ENCODE measurements around the gene UROS. TPM values are rescaled to one million over a fixed set of nuclear protein-coding genes. Genes with fewer than 3 reads are reported as not detected.

Gene UROS
- polyA plus RNA-seq, 1 donor from 2014 or later: 103 TPM

DNA sequence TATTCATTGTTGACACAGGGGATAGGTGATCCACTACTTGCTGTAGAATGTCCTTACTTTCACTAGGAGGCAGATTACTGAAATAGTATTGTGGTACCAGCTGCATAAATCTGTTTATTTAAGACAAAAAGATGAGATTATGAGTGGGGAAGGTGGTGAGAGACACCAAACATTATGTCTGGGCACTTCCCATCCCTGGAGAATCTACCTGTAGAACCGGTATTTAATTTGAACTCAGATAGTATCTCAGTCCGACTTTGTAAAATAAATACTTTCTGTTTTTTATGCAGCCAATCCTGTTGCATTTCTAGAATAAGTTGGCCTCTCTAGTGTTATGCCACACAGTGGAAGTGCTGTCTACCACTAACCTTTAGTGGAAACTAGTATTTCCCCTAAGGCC is 13.7 kb upstream of the UROS start:
- H3K9me3 ChIP-seq (ENCODE audit: low read length): no peaks in the 10 kb centered on the region
- H3F3A ChIP-seq (ENCODE audit: insufficient read depth, low read length, poor library complexity, severe bottlenecking): no peaks in the 10 kb centered on the region
- no peak for TF ChIP-seq SMC3 (conservative IDR thresholded peaks at IDR 0.05; ENCODE audit: poor library complexity)
- no peak for TF ChIP-seq POLR2AphosphoS5 (IDR thresholded peaks at IDR 0.05)
- TF ChIP-seq, protein P1, sequence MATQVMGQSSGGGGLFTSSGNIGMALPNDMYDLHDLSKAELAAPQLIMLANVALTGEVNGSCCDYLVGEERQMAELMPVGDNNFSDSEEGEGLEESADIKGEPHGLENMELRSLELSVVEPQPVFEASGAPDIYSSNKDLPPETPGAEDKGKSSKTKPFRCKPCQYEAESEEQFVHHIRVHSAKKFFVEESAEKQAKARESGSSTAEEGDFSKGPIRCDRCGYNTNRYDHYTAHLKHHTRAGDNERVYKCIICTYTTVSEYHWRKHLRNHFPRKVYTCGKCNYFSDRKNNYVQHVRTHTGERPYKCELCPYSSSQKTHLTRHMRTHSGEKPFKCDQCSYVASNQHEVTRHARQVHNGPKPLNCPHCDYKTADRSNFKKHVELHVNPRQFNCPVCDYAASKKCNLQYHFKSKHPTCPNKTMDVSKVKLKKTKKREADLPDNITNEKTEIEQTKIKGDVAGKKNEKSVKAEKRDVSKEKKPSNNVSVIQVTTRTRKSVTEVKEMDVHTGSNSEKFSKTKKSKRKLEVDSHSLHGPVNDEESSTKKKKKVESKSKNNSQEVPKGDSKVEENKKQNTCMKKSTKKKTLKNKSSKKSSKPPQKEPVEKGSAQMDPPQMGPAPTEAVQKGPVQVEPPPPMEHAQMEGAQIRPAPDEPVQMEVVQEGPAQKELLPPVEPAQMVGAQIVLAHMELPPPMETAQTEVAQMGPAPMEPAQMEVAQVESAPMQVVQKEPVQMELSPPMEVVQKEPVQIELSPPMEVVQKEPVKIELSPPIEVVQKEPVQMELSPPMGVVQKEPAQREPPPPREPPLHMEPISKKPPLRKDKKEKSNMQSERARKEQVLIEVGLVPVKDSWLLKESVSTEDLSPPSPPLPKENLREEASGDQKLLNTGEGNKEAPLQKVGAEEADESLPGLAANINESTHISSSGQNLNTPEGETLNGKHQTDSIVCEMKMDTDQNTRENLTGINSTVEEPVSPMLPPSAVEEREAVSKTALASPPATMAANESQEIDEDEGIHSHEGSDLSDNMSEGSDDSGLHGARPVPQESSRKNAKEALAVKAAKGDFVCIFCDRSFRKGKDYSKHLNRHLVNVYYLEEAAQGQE (IDR thresholded peaks at IDR 0.05; ENCODE audit: borderline replicate concordance): no peak
- TF ChIP-seq TAF1 (IDR thresholded peaks at IDR 0.05; ENCODE audit: low read depth): no peak
- TF ChIP-seq, protein P2, sequence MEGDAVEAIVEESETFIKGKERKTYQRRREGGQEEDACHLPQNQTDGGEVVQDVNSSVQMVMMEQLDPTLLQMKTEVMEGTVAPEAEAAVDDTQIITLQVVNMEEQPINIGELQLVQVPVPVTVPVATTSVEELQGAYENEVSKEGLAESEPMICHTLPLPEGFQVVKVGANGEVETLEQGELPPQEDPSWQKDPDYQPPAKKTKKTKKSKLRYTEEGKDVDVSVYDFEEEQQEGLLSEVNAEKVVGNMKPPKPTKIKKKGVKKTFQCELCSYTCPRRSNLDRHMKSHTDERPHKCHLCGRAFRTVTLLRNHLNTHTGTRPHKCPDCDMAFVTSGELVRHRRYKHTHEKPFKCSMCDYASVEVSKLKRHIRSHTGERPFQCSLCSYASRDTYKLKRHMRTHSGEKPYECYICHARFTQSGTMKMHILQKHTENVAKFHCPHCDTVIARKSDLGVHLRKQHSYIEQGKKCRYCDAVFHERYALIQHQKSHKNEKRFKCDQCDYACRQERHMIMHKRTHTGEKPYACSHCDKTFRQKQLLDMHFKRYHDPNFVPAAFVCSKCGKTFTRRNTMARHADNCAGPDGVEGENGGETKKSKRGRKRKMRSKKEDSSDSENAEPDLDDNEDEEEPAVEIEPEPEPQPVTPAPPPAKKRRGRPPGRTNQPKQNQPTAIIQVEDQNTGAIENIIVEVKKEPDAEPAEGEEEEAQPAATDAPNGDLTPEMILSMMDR (IDR thresholded peaks at IDR 0.05; ENCODE audit: poor library complexity, severe bottlenecking): no peak
- no peak for TF ChIP-seq EZH2 (IDR thresholded peaks at IDR 0.05; ENCODE audit: borderline replicate concordance, insufficient read depth, low read length, poor library complexity, severe bottlenecking)
- no peak for TF ChIP-seq RAD21 (conservative IDR thresholded peaks at IDR 0.05)
- TF ChIP-seq EP300 (conservative IDR thresholded peaks at IDR 0.05; ENCODE audit: poor library complexity, severe bottlenecking): no peak
- TF ChIP-seq MXI1 (conservative IDR thresholded peaks at IDR 0.05; ENCODE audit: poor library complexity, severe bottlenecking): no peak

DNA sequence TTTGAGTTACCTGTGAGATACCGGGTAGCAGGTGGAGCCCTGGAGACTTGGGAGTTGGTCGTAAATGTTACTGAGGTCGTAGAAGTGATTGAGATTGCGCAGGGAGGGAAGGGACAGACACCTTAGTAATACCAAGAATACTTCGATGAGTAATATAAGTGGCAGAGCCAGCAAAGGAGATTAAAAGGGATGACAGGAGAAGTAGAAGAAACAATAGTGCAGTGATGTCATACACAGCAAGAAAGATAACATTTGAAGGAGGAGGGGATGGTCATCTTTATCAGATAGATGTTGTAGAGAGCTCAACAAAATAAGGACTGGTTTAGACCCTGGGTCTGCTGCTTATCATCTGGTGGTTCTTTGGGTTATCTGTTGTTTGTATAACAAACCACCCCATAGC is 5.3 kb upstream of the UROS start:
- no peak overlapping the region for H3K4me3 ChIP-seq (ENCODE audit: low read length)
- no peak overlapping the region for H3K9ac ChIP-seq (ENCODE audit: low read length)
- H3K27me3 ChIP-seq (ENCODE audit: insufficient read depth, low read depth, low read length): no peaks in the 10 kb centered on the region
- no peaks in the 10 kb centered on the region for H3F3A ChIP-seq (ENCODE audit: insufficient read depth, low read length, poor library complexity, severe bottlenecking)
- H3K79me2 ChIP-seq (replicated peaks; ENCODE audit: insufficient read depth, low read length): peaks cover 25% of the 10 kb centered on the region
- no peaks in the 10 kb centered on the region for H3K9me2 ChIP-seq (ENCODE audit: insufficient read depth, low read length)
- TF ChIP-seq TAF1 (IDR thresholded peaks at IDR 0.05; ENCODE audit: low read depth) (no peak), EP300 (conservative IDR thresholded peaks at IDR 0.05; ENCODE audit: poor library complexity, severe bottlenecking) (no peak)
- H4K20me1 ChIP-seq (ENCODE audit: insufficient read depth): no peaks in the 10 kb centered on the region
- no peak overlapping the region for H2AFZ ChIP-seq (ENCODE audit: low read depth, low read length)
- no peak overlapping the region for H3K27ac ChIP-seq (ENCODE audit: low read length)
- no peak overlapping the region for H3K4me2 ChIP-seq (ENCODE audit: low read length)
- no peaks in the 10 kb centered on the region for H3K36me3 ChIP-seq (ENCODE audit: insufficient read depth, low read length)
- no peaks in the 10 kb centered on the region for H3K9me3 ChIP-seq (ENCODE audit: low read length)

More for the DNA sequence above, 13.7 kb upstream of the UROS start:
- H3K36me3 ChIP-seq (ENCODE audit: insufficient read depth, low read length): peaks cover 4% of the 10 kb centered on the region
- no peak overlapping the region for H3K4me2 ChIP-seq (ENCODE audit: low read length)
- no peaks in the 10 kb centered on the region for H3K27me3 ChIP-seq (ENCODE audit: insufficient read depth, low read depth, low read length)
- no peak overlapping the region for H2AFZ ChIP-seq (ENCODE audit: low read depth, low read length)
- H3K4me3 ChIP-seq (ENCODE audit: low read length): no peak overlapping the region
- no peaks in the 10 kb centered on the region for H3K79me2 ChIP-seq (replicated peaks; ENCODE audit: insufficient read depth, low read length)
- H4K20me1 ChIP-seq (ENCODE audit: insufficient read depth): no peaks in the 10 kb centered on the region
- no peak overlapping the region for H3K9ac ChIP-seq (ENCODE audit: low read length)
- H3K9me2 ChIP-seq (ENCODE audit: insufficient read depth, low read length): no peaks in the 10 kb centered on the region
- no peak overlapping the region for H3K27ac ChIP-seq (ENCODE audit: low read length)

- H2AFZ ChIP-seq (ENCODE audit: low read depth, low read length): no peak overlapping the region
- no peaks in the 10 kb centered on the region for H3K9me3 ChIP-seq (ENCODE audit: low read length)
- H4K20me1 ChIP-seq (ENCODE audit: insufficient read depth): no peaks in the 10 kb centered on the region
- no peaks in the 10 kb centered on the region for H3K27me3 ChIP-seq (ENCODE audit: insufficient read depth, low read depth, low read length)
- no peak overlapping the region for H3K27ac ChIP-seq (ENCODE audit: low read length)
- no peaks in the 10 kb centered on the region for H3K9me2 ChIP-seq (ENCODE audit: insufficient read depth, low read length)
- no peak overlapping the region for H3K4me3 ChIP-seq (ENCODE audit: low read length)
- TF ChIP-seq EZH2 (IDR thresholded peaks at IDR 0.05; ENCODE audit: borderline replicate concordance, insufficient read depth, low read length, poor library complexity, severe bottlenecking) (no peak), POLR2AphosphoS5 (IDR thresholded peaks at IDR 0.05) (no peak), SMC3 (conservative IDR thresholded peaks at IDR 0.05; ENCODE audit: poor library complexity) (no peak), EP300 (conservative IDR thresholded peaks at IDR 0.05; ENCODE audit: poor library complexity, severe bottlenecking) (no peak), TAF1 (IDR thresholded peaks at IDR 0.05; ENCODE audit: low read depth) (no peak)
- TF ChIP-seq, protein P2 (IDR thresholded peaks at IDR 0.05; ENCODE audit: poor library complexity, severe bottlenecking): no peak
- TF ChIP-seq, protein P1 (IDR thresholded peaks at IDR 0.05; ENCODE audit: borderline replicate concordance): no peak
- H3K79me2 ChIP-seq (replicated peaks; ENCODE audit: insufficient read depth, low read length): peaks cover 25% of the 10 kb centered on the region
- no peaks in the 10 kb centered on the region for H3F3A ChIP-seq (ENCODE audit: insufficient read depth, low read length, poor library complexity, severe bottlenecking)
- H3K4me2 ChIP-seq (ENCODE audit: low read length): no peak overlapping the region
- no peaks in the 10 kb centered on the region for H3K36me3 ChIP-seq (ENCODE audit: insufficient read depth, low read length)
- no peak overlapping the region for H3K9ac ChIP-seq (ENCODE audit: low read length)
Measured at GRCh38 chr10:125827133-125827532, 4.1 kb upstream of the UROS start.

Data from neural cell (in vitro differentiated cells).